ENCODE results near the gene ARCN1.

Gene ARCN1

DNA sequence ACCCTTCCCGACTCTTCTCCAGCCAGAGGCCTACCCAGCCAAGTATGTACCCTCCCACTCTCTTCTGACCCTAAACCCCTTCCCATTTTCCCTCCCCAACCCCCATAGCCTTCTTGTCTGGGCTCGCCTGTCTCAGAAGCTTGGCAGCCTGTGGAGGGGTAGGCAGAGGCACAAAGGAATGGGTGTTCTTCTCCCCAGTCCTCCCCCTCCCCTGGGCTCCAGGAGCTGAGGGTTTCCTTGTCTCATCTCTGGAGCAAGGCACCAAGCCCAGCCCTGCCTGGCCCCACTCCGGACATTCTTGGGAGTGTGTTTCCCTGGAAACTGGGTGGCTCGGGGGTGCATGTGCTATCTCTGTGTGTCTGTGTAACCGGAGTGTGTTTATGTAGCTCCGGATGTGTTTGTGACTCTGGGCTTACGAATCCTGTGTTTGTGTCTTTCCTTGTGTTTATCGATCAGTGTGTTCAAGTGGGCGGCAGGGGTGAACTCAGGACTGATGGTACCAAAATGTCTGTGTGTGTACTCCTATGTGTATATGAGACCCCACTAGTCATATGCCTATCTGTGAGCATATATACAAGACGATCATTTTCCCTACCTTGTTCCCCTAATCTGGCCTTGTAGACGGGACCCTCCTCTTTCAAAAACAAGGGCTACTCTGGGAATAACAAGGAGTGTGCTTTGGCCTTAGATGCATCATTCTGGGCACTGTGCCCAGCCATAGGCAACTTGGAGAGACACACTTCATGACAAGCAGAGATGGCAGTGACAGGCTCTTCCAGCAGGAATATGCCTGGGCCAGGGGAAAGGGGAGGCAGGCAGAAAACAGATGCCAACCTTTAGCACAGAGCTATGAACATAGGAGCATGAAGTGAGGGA is 46.1 kb downstream of the ARCN1 start:
- TF ChIP-seq, protein P1, sequence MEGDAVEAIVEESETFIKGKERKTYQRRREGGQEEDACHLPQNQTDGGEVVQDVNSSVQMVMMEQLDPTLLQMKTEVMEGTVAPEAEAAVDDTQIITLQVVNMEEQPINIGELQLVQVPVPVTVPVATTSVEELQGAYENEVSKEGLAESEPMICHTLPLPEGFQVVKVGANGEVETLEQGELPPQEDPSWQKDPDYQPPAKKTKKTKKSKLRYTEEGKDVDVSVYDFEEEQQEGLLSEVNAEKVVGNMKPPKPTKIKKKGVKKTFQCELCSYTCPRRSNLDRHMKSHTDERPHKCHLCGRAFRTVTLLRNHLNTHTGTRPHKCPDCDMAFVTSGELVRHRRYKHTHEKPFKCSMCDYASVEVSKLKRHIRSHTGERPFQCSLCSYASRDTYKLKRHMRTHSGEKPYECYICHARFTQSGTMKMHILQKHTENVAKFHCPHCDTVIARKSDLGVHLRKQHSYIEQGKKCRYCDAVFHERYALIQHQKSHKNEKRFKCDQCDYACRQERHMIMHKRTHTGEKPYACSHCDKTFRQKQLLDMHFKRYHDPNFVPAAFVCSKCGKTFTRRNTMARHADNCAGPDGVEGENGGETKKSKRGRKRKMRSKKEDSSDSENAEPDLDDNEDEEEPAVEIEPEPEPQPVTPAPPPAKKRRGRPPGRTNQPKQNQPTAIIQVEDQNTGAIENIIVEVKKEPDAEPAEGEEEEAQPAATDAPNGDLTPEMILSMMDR (IDR thresholded peaks at IDR 0.05; ENCODE audit: insufficient read depth, missing control alignments), result no peak
- FAIRE-seq (no peak), DNase-seq (ENCODE audit: insufficient read length, low spot score) (no peak)

DNA sequence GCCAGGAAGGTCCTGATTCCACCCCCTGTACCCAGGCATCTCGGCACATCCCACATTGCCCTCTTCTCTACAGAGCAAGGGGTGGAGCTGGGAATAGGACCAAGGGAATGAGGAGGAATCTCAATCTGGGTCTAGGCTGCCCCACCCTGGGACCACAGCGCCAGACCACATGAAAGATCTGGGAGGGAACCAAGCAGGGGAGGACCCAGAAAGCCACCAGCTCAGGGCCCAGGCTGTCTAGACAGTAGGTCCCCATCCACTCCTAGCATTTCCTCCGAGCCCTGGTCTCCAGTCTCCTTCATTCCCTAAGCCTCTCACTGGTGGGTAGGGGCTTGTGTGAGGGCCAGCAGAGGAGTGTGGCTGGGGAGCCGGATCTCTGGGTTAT is 46.8 kb downstream of the ARCN1 start:
- TF ChIP-seq, protein P1 (IDR thresholded peaks at IDR 0.05; ENCODE audit: insufficient read depth, missing control alignments), result no peak
- no peak for FAIRE-seq
- DNase-seq (ENCODE audit: insufficient read length, low spot score), result no peak

DNA sequence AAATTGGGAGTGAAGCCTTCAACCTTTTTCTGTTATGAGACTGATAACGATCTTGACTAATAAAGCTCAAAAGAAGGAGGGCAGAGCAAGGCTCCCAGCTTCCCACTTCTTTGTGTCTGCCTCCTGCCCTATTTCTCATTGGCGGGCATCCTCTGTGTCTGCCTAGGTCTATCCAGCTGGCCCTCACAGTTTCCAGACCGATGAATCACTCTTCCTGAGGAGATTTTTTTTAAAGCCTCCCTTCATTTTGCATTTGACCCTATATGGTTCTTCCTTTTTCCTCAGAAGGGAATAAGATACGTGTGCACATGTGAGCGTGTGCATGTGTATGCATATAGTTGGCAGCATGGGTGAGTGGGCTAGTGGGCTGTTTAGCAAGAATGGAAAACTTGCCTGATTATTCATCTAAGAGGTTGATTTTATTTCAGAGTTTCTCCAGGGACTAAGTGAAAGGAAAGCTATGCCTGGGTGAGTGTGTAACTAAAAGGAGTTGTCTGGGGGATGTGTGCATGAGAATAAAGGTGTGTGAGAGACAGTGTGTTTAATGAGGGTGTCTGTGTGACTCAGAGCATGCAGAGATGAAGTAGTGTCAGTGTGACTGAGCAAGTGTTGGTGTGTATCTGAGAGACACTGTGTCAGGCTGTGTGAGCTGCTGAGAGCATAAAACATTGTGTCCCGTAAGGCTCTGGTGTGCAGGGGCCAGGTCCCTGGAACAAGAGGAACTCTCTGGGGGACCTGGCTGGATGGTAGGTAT is 47.4 kb downstream of the ARCN1 start:
- TF ChIP-seq, protein P1 (IDR thresholded peaks at IDR 0.05; ENCODE audit: insufficient read depth, missing control alignments), result no peak
- DNase-seq (ENCODE audit: insufficient read length, low spot score) (no peak), FAIRE-seq (no peak)

DNA sequence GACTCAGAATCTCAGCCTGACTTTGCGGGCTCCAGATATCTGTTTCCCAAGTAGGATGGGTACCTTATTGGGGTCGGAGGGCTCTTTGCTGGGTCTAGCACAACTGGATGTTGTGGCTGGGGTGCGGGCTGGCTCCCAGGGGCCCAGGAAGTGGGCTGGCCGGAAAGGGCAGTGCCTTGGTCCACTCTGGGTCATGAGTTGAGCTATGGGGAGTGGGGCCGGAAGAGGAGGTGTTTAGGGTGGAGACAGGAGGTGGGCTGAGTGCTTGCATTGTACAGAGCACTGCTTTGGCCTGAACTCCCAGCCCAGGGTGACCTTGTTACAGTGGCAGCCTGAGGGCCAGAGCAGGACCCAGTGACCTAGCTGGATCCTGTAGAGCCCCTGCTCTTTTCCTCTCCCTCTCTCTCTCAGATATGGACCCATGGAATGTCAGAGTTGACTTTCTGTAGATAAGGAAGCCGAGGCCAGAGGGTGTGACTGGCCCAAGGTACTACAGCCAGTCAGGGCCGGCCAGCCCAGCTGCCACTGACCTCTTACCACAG is 48.4 kb downstream of the ARCN1 start:
- TF ChIP-seq, protein P1 (IDR thresholded peaks at IDR 0.05; ENCODE audit: insufficient read depth, missing control alignments), result no peak
- no peak for FAIRE-seq
- no peak for DNase-seq (ENCODE audit: insufficient read length, low spot score)

DNA sequence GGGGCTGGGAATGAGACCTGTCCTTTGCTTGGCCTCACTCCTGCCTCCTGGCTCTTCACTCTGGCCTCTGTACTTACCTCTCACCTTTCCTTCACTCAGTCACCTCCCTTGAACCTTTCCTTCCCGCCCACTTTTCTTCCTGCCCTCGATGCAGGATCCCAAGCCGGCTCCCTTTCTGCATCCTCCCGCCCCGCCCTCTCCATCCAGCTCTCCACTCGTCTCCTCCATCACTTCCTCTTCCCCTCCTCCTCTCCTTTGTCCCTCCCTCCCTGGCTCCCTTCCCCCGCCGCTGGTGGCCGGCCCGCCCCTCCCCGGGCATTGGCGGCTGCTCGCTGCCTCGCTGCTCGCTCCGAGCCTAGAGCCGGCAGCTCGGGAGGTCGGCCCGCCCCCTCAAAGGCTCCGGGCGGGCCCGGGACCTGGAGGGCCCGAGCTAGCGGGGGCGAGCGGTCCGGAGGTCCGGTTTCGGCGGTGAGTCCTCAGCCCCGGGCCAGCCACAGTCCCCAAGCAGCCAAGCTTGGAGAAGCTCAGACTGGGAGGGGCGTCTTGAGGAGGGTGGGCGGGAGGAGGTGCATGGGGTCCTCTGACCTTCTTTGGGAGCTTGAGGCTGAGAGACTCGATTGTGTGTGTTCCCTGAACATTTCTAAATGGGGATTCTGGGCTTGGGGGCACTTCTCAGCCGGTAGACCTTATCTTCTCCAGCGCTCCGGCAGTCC is 49.0 kb downstream of the ARCN1 start:
- DNase-seq (ENCODE audit: insufficient read length, low spot score), result peak; percentile 80
- TF ChIP-seq, protein P1 (IDR thresholded peaks at IDR 0.05; ENCODE audit: insufficient read depth, missing control alignments), result no peak
- no peak for FAIRE-seq

DNA sequence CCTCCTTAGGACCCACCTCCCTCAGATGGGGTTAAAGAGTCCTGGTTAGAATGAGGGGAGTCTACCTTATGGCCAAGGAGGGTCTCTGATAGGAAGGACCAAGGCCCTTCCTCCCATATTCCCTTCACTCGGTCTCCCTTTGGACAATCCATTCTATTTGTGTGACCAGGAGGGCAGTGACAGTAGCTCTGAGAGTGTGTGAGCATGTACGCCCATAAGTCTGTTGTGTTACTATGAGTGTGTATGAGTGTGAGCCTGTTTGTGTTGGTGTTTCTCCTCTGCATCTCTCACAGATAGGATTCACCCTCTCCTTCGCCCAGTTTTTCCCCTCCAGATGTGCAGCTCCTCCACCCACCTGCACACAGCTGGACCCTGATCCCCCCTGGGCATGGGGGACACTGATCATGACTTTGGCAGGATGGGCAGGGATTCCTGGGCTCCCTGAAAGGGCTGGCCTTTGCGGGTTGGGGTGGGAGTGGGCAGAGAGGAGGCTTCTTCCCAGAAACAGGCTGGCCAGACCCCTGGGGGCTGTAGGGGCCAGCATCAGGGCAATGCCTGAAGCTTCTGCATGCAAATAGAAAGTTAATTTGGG is 49.7 kb downstream of the ARCN1 start:
- no peak for FAIRE-seq
- DNase-seq (ENCODE audit: insufficient read length, low spot score), result no peak
- TF ChIP-seq, protein P1 (IDR thresholded peaks at IDR 0.05; ENCODE audit: insufficient read depth, missing control alignments), result no peak

All from D721Med (cell line).